ENCODE data around the gene ITCH. TPM values are rescaled to one million over a fixed set of nuclear protein-coding genes. Genes with fewer than 3 reads are reported as not detected.
"Not testable (repeated sequence)": the region's sequence is repeated elsewhere in the genome, so short reads cannot be mapped to it uniquely, and the experiment has no call there.

The ITCH gene
- total RNA-seq, 1 experiment from 2014 or later = 68.3 TPM

DNA sequence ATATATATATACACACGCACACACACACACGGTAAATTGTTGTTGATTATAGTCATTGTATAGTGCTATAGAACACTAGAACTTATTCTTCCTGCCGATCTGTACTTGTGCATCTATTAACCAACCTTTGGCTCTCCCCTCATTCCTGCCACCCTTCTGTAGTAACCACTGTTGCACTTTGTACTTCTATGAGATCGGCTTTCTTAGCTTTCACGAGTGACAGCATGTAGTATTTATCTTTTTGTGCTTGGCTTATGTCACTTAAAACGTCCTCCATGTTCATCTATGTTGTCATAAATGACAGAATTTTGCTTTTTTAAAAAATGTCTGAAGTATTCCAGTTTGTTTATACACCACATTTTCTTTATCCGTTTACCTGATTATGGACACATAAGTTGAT is 132.2 kb downstream of the ITCH start:
- DNase-seq (ENCODE audit: unreplicated experiment) = no peak
- ChIA-PET POLR2A (interaction anchor here (0.6 to 1.3 kb wide), 3 partner anchors 11 to 120 kb away, joined by 3 to 4 read pairs (median 4); no protein-coding TSS in a partner anchor), CTCF (interaction anchor here (0.6 to 1.6 kb wide), 4 partner anchors 182 to 234 kb away, joined by 3 to 8 read pairs (median 3); no protein-coding TSS in a partner anchor)
- Mint-ChIP-seq H3K27ac (ENCODE audit: low read depth, unreplicated experiment) (no peak overlapping the region), H3K27me3 (ENCODE audit: insufficient read depth, unreplicated experiment) (no peaks in the 10 kb centered on the region), H3K4me1 (ENCODE audit: insufficient read depth, unreplicated experiment) (no peaks in the 10 kb centered on the region), H3K36me3 (ENCODE audit: insufficient read depth, unreplicated experiment) (peaks cover 74% of the 10 kb centered on the region), H3K4me3 (ENCODE audit: unreplicated experiment) (no peak overlapping the region), H3K9me3 (ENCODE audit: unreplicated experiment) (no peaks in the 10 kb centered on the region)
- BruUV-seq (replicated peaks) = no TSS peak
- intact Hi-C loops (cut with micrococcal nuclease) = no loop called here
- TF ChIP-seq, protein P1, sequence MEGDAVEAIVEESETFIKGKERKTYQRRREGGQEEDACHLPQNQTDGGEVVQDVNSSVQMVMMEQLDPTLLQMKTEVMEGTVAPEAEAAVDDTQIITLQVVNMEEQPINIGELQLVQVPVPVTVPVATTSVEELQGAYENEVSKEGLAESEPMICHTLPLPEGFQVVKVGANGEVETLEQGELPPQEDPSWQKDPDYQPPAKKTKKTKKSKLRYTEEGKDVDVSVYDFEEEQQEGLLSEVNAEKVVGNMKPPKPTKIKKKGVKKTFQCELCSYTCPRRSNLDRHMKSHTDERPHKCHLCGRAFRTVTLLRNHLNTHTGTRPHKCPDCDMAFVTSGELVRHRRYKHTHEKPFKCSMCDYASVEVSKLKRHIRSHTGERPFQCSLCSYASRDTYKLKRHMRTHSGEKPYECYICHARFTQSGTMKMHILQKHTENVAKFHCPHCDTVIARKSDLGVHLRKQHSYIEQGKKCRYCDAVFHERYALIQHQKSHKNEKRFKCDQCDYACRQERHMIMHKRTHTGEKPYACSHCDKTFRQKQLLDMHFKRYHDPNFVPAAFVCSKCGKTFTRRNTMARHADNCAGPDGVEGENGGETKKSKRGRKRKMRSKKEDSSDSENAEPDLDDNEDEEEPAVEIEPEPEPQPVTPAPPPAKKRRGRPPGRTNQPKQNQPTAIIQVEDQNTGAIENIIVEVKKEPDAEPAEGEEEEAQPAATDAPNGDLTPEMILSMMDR (IDR thresholded peaks at IDR 0.05; ENCODE audit: unreplicated experiment) = no peak

DNA sequence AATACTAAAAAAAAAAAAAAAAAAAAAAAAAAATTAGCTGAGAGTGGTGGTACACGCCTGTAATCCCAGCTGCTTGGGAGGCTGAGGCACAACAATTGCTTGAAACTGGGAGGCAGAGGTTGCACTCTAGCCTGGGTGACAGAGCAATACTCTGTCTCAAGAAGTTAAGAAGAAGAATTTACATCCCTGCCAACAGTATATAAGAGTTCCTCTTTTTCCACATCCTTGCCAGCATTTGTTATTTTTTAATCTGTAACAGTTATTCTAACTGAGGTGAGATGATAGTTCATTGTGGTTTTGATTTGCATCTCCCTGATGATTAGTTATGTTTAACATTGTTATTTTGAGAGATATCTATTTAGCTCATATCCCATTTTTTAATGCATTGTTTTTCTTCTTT is 132.8 kb downstream of the ITCH start:
- Mint-ChIP-seq H3K4me3 (ENCODE audit: unreplicated experiment) (no peak overlapping the region), H3K9me3 (ENCODE audit: unreplicated experiment) (peaks cover 4% of the 10 kb centered on the region), H3K27ac (ENCODE audit: low read depth, unreplicated experiment) (no peak overlapping the region), H3K4me1 (ENCODE audit: insufficient read depth, unreplicated experiment) (no peaks in the 10 kb centered on the region), H3K27me3 (ENCODE audit: insufficient read depth, unreplicated experiment) (no peaks in the 10 kb centered on the region), H3K36me3 (ENCODE audit: insufficient read depth, unreplicated experiment) (peaks cover 74% of the 10 kb centered on the region)
- intact Hi-C loops (cut with micrococcal nuclease) = no loop called here
- no peak for DNase-seq (ENCODE audit: unreplicated experiment)
- no TSS peak for BruUV-seq (replicated peaks)
- ChIA-PET CTCF (interaction anchor here (0.6 to 1.1 kb wide), 4 partner anchors 115 to 241 kb away, joined by 3 to 5 read pairs (median 3); no protein-coding TSS in a partner anchor), POLR2A (interaction anchor here (0.6 to 1.7 kb wide), 7 partner anchors 12 to 1829 kb away, joined by 3 to 7 read pairs (median 3); no protein-coding TSS in a partner anchor)
- TF ChIP-seq, protein P1 (IDR thresholded peaks at IDR 0.05; ENCODE audit: unreplicated experiment) = no peak

DNA sequence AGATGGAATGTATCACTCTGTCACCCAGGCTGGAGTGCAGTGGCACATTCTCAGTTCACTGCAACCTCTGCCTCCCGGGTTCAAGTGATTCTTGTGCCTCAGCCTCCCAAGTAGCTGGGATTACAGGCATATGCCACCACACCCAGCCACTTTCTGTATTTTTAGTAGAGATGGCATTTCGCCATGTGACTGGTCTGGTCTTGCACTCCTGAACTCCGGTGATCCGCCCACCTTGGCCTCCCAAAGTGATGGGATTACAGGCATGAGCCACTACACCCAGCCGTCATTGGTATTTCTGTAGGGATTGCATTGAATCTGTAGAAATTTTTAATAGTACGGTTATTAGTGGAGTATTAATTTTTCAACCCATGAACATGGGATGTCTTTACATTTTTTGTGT is 134.5 kb downstream of the ITCH start:
- ChIA-PET POLR2A (interaction anchor here (0.7 to 1.7 kb wide), 5 partner anchors 19 to 107 kb away, joined by 3 to 5 read pairs (median 3); partner anchors contain the start of gene DYNLRB1), CTCF (interaction anchor here (0.8 to 1.6 kb wide), 2 partner anchors 18 to 185 kb away, joined by 3 to 4 read pairs; no protein-coding TSS in a partner anchor)
- DNase-seq (ENCODE audit: unreplicated experiment) = peak; percentile 62
- intact Hi-C loops (cut with micrococcal nuclease); BruUV-seq (replicated peaks); H3K27me3 Mint-ChIP-seq (ENCODE audit: insufficient read depth, unreplicated experiment); H3K4me1 Mint-ChIP-seq (ENCODE audit: insufficient read depth, unreplicated experiment); H3K4me3 Mint-ChIP-seq (ENCODE audit: unreplicated experiment); H3K27ac Mint-ChIP-seq (ENCODE audit: low read depth, unreplicated experiment); H3K9me3 Mint-ChIP-seq (ENCODE audit: unreplicated experiment): not testable (repeated sequence)
- peaks cover 74% of the 10 kb centered on the region for H3K36me3 Mint-ChIP-seq (ENCODE audit: insufficient read depth, unreplicated experiment)

DNA sequence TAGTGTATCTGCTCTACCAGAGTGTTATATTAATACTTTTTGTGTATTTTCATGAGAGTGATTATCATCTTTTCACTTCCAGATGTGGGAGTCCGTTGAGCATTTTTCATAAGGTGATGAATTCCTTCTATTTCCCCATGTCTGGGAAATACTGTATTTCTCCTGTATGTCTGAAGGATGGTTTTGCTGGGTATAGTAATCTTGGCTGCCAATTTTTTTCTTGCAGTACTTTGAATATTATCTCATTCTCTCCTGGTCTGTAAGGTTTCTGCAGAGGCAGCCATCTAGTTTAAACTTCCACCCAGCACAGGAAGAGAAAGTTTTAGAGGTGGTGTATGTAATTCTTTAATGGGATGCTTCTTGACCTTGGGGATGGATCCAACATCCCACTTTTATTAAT is 137.8 kb downstream of the ITCH start:
- H3K27ac Mint-ChIP-seq (ENCODE audit: low read depth, unreplicated experiment) = no peak overlapping the region
- TF ChIP-seq, protein P1 (IDR thresholded peaks at IDR 0.05; ENCODE audit: unreplicated experiment) = no peak
- H3K27me3 Mint-ChIP-seq (ENCODE audit: insufficient read depth, unreplicated experiment) = no peaks in the 10 kb centered on the region
- ChIA-PET POLR2A (interaction anchor here (0.6 to 1.5 kb wide), 2 partner anchors 13 to 14 kb away, joined by 3 to 4 read pairs; no protein-coding TSS in a partner anchor), CTCF (no interaction called here)
- intact Hi-C loops (cut with micrococcal nuclease) = no loop called here
- H3K9me3 Mint-ChIP-seq (ENCODE audit: unreplicated experiment) = peaks cover 4% of the 10 kb centered on the region
- peaks cover 73% of the 10 kb centered on the region for H3K36me3 Mint-ChIP-seq (ENCODE audit: insufficient read depth, unreplicated experiment)
- no peak for DNase-seq (ENCODE audit: unreplicated experiment)
- no peaks in the 10 kb centered on the region for H3K4me1 Mint-ChIP-seq (ENCODE audit: insufficient read depth, unreplicated experiment)
- no TSS peak for BruUV-seq (replicated peaks)
- no peak overlapping the region for H3K4me3 Mint-ChIP-seq (ENCODE audit: unreplicated experiment)
